ENCODE data around the gene NAALADL2.

DNA sequence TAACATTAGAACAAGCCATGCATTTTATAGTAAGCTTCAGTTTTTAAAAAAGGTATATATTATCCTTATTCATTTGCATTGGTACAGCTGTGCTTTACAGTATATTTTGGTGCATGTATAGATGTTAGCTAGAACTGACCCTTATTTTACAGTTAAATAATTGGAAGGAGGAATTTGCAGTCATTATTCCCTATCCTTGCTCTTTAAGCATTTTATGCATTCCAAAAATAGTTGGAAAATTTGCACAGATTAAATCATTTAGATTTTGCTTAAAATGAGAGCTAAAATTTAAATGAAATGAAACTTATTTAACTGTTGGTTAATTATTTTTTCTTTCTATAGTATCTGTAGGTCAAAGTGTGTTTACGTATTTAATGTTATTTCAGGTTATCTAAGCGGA, 667.1 kb downstream of the NAALADL2 start:
- TF ChIP-seq, protein P1, sequence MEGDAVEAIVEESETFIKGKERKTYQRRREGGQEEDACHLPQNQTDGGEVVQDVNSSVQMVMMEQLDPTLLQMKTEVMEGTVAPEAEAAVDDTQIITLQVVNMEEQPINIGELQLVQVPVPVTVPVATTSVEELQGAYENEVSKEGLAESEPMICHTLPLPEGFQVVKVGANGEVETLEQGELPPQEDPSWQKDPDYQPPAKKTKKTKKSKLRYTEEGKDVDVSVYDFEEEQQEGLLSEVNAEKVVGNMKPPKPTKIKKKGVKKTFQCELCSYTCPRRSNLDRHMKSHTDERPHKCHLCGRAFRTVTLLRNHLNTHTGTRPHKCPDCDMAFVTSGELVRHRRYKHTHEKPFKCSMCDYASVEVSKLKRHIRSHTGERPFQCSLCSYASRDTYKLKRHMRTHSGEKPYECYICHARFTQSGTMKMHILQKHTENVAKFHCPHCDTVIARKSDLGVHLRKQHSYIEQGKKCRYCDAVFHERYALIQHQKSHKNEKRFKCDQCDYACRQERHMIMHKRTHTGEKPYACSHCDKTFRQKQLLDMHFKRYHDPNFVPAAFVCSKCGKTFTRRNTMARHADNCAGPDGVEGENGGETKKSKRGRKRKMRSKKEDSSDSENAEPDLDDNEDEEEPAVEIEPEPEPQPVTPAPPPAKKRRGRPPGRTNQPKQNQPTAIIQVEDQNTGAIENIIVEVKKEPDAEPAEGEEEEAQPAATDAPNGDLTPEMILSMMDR (IDR thresholded peaks at IDR 0.05; ENCODE audit: borderline replicate concordance, extremely low read depth, low read length, poor library complexity, severe bottlenecking): no peak
- no peak for TF ChIP-seq EZH2 (IDR thresholded peaks at IDR 0.05; ENCODE audit: borderline replicate concordance, low read depth, low read length, severe bottlenecking)

Measured in DND-41 (cell line).